GM12865 (cell line): ENCODE data around the gene RPL3.

Experiments
- DNase-seq: peaks from one replicate; pipeline ENCODE4 v3.0.0; 2010; ENCODE audit warnings: low read depth
- H3K4me3 ChIP-seq: 2 replicates; pipeline ENCODE4 v1.5.1; 2011; ENCODE audit warnings: mild to moderate bottlenecking, low read depth, low read length, control low read depth
- CTCF ChIP-seq: IDR thresholded peaks from 2 replicates; pipeline ENCODE4 v1.5.1; 2011; ENCODE audit warnings: low read length, control low read depth, low read depth, inconsistent platforms; ENCODE audit not compliant: insufficient read depth; ENCODE audit errors: missing control alignments

Gene RPL3

GRCh38 chr22:39351689-39352214 lies 32.3 kb upstream of the RPL3 start:
- H3K4me3 ChIP-seq: no peak overlapping the region
- no peak for TF ChIP-seq CTCF
- peak; percentile 11 for DNase-seq

GRCh38 chr22:39350757-39351688 lies 31.6 kb upstream of the RPL3 start:
- DNase-seq: no peak
- no peak overlapping the region for H3K4me3 ChIP-seq
- no peak for TF ChIP-seq CTCF

- no peak for TF ChIP-seq CTCF
- peak within 1 kb of the TSS; percentile 60 for H3K4me3 ChIP-seq
- DNase-seq: no peak
These were observed 30.7 kb upstream of the RPL3 start, which contains the start of gene SYNGR1 for GRCh38 chr22:39349967-39350726. TSS of gene SYNGR1 (plus strand) at chr22:39349991. CDS start at chr22:39350011, 20 bp downstream.

- TF ChIP-seq CTCF: no peak
- H3K4me3 ChIP-seq: peak overlapping the region; percentile 60
- DNase-seq: peak; percentile 31
These were observed 30.1 kb upstream of the RPL3 start for GRCh38 chr22:39349506-39349966.

GRCh38 chr22:39348909-39349505 lies 29.6 kb upstream of the RPL3 start:
- peak overlapping the region; percentile 60 for H3K4me3 ChIP-seq
- DNase-seq: no peak
- TF ChIP-seq CTCF: no peak

- DNase-seq: no peak
- H3K4me3 ChIP-seq: no peak overlapping the region
- no peak for TF ChIP-seq CTCF
These were observed 25.8 kb upstream of the RPL3 start for GRCh38 chr22:39345231-39345630.
